Fibroblast of lung (primary cell): ENCODE data around the gene SERPINH1.

Source experiments
- EZH2 ChIP-seq: IDR thresholded peaks from 2 replicates; pipeline ENCODE4 v1.5.1; 2012; ENCODE audit warnings: low read length, control low read depth, mild to moderate bottlenecking; ENCODE audit errors: missing control alignments
- TF ChIP-seq, protein P1 (sequence below), 2 donors: IDR thresholded peaks in 1 of 2; conservative IDR thresholded peaks in 1 of 2; 1 replicate in 1 of 2; 2 replicates in 1 of 2; pipeline ENCODE4 v1.5.1; 2011 to 2012; ENCODE audit warnings: low read length in 2 of 2, control low read depth in 1 of 2, inconsistent platforms in 1 of 2, low read depth in 1 of 2, mild to moderate bottlenecking in 1 of 2

DNA sequence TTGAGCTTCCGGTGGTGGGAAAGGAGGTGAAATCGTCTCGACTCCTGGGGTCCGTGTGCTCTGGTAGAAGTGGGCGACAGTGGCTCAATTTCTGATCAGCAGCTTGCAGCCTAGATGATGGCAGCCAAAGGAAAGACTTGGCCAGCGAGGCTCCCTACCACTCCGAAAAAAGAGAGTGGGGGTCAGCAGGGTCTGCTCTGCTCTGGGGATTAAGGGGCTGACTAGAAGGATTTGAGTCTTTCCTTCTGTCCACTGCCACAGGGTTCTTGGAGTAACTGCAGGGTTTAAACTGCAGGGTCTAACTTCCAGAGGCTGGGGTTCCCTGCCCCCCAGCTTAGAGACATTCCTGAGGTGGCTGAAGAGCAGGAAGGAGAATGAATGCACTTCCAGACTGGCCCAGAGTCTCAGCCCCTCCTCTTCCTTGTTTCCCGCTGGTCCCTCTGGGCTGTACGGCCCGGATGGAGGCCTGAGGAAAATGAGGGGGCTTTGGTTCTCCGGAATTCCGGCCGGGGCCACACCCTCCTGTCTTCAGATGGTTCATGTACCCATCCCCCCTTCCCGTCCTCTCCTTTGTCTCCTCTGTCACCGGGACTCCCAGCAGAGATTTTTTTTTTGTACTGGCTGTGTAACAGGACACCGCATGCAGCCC, 907 bp downstream of the SERPINH1 start:
- TF ChIP-seq, protein P1, sequence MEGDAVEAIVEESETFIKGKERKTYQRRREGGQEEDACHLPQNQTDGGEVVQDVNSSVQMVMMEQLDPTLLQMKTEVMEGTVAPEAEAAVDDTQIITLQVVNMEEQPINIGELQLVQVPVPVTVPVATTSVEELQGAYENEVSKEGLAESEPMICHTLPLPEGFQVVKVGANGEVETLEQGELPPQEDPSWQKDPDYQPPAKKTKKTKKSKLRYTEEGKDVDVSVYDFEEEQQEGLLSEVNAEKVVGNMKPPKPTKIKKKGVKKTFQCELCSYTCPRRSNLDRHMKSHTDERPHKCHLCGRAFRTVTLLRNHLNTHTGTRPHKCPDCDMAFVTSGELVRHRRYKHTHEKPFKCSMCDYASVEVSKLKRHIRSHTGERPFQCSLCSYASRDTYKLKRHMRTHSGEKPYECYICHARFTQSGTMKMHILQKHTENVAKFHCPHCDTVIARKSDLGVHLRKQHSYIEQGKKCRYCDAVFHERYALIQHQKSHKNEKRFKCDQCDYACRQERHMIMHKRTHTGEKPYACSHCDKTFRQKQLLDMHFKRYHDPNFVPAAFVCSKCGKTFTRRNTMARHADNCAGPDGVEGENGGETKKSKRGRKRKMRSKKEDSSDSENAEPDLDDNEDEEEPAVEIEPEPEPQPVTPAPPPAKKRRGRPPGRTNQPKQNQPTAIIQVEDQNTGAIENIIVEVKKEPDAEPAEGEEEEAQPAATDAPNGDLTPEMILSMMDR (conservative IDR thresholded peaks at IDR 0.05 in 1 of 2, IDR thresholded peaks at IDR 0.05 in 1 of 2; ENCODE audit: low read depth in 1 of 2, low read length in 2 of 2) = no peak
- no peak for TF ChIP-seq EZH2
